Measurements from ENCODE around the gene FRMD4A.

DNA sequence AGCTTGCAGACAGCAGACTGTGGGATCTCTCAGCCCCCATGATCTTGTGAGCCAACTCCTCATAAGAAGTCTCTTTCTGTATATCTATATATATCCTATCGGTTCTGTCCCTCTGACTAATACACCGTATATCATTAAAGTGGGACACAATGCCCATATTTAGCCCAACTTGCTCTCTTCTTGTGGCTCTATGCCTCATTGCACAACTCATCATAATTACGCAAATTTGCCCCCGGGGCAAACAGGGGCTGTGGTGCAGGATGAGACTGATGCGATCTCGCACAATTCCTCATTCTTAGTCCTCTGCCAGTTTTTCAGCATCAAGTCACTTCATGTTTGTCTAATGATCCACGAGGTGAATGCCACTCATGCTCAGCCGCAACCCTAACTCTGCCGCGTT is 560.8 kb downstream of the FRMD4A start:
- TF ChIP-seq, protein P1, sequence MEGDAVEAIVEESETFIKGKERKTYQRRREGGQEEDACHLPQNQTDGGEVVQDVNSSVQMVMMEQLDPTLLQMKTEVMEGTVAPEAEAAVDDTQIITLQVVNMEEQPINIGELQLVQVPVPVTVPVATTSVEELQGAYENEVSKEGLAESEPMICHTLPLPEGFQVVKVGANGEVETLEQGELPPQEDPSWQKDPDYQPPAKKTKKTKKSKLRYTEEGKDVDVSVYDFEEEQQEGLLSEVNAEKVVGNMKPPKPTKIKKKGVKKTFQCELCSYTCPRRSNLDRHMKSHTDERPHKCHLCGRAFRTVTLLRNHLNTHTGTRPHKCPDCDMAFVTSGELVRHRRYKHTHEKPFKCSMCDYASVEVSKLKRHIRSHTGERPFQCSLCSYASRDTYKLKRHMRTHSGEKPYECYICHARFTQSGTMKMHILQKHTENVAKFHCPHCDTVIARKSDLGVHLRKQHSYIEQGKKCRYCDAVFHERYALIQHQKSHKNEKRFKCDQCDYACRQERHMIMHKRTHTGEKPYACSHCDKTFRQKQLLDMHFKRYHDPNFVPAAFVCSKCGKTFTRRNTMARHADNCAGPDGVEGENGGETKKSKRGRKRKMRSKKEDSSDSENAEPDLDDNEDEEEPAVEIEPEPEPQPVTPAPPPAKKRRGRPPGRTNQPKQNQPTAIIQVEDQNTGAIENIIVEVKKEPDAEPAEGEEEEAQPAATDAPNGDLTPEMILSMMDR (IDR thresholded peaks at IDR 0.05): no peak
- TF ChIP-seq POLR2A (IDR thresholded peaks at IDR 0.05) (no peak), POLR2AphosphoS5 (IDR thresholded peaks at IDR 0.05) (no peak), EP300 (IDR thresholded peaks at IDR 0.05) (no peak)
